NT2/D1 (cell line): Measurements from ENCODE around the gene CTBP2.

Experiments used
- SUZ12 ChIP-seq: IDR thresholded peaks from 2 replicates; pipeline ENCODE4 v1.6.1; 2011; ENCODE audit not compliant: insufficient read length, insufficient read depth; ENCODE audit errors: extremely low read depth
- YY1 ChIP-seq: IDR thresholded peaks from 2 replicates; pipeline ENCODE4 v1.6.1; 2011; ENCODE audit not compliant: insufficient read length, insufficient read depth
- ZNF274 ChIP-seq: IDR thresholded peaks from 2 replicates; pipeline ENCODE4 v1.6.1; 2011; ENCODE audit warnings: mild to moderate bottlenecking, low read depth, low read length

- TF ChIP-seq YY1 (no peak), ZNF274 (no peak), SUZ12 (no peak)
Observed at GRCh38 chr10:125060826-125061556, 99.4 kb downstream of the CTBP2 start.
